CD4-positive, alpha-beta T cell (primary cell): ENCODE measurements around the gene COL23A1. TPM values are rescaled to one million over a fixed set of nuclear protein-coding genes. Genes with fewer than 3 reads are reported as not detected.

Source experiments
- ATAC-seq: fragments of 200-7000 bp; cut with Tn5 transposase; one replicate; pipeline ENCODE4 v1.10.0; 2022; ENCODE audit warnings: mild to moderate bottlenecking; ENCODE audit not compliant: poor library complexity
- CTCF ChIA-PET: fragments of 350-600 bp; sonication (Branson Sonifier 250); formaldehyde crosslinking; loops from one replicate; lab custom pipeline; 2021; ENCODE audit warnings: antibody characterized with exemption, inconsistent platforms; lab: Charles Lee
- POLR2A ChIA-PET: fragments of 350-600 bp; sonication (Branson Sonifier 250); formaldehyde crosslinking; loops from one replicate; lab custom pipeline; 2021; ENCODE audit warnings: antibody characterized with exemption, inconsistent platforms; lab: Charles Lee
- DNase-seq, 14 experiments: peaks; one replicate each; pipeline ENCODE4 v3.0.0-alpha.2; 2013 to 2020; ENCODE audit warnings: mixed read lengths in 2 of 14
- H3K27ac ChIP-seq, 2 donors: one replicate each; pipeline versions ENCODE4 v1.5.1 to v1.7.0; 2013; ENCODE audit warnings: low read length in 2 of 2, low read depth in 1 of 2, mild to moderate bottlenecking in 1 of 2
- H3K27me3 ChIP-seq, 2 experiments: 1 replicate in 1 of 2; 2 replicates in 1 of 2; pipeline versions ENCODE4 v1.6.1 to v1.7.0; 2013; ENCODE audit warnings: low read length in 2 of 2, control low read depth in 1 of 2, mild to moderate bottlenecking in 1 of 2, moderate library complexity in 1 of 2; ENCODE audit not compliant: insufficient read depth in 2 of 2, control insufficient read depth in 1 of 2
- H3K36me3 ChIP-seq: one replicate; pipeline ENCODE4 v1.6.1; 2013; ENCODE audit warnings: low read length, control low read depth; ENCODE audit not compliant: insufficient read depth
- H3K4me1 ChIP-seq: one replicate; pipeline ENCODE4 v1.6.1; 2013; ENCODE audit warnings: low read length, control low read depth; ENCODE audit not compliant: insufficient read depth
- H3K4me3 ChIP-seq: one replicate; pipeline ENCODE4 v1.5.1; 2013; ENCODE audit warnings: mild to moderate bottlenecking, low read length, moderate library complexity
- H3K9me3 ChIP-seq, 2 experiments: 1 replicate in 1 of 2; 2 replicates in 1 of 2; pipeline versions ENCODE4 v1.6.1 to v1.7.0; 2013; ENCODE audit warnings: low read length in 2 of 2, mild to moderate bottlenecking in 2 of 2, control low read depth in 1 of 2, moderate library complexity in 1 of 2; ENCODE audit not compliant: control insufficient read depth in 1 of 2, insufficient read depth in 1 of 2
- H3K27ac Mint-ChIP-seq: one replicate; pipeline ENCODE4 v1.8.0; 2020; ENCODE audit warnings: mixed read lengths
- H3K27me3 Mint-ChIP-seq: one replicate; pipeline ENCODE4 v1.8.0; 2021; ENCODE audit warnings: mixed read lengths
- H3K36me3 Mint-ChIP-seq: one replicate; pipeline ENCODE4 v1.8.0; 2021; ENCODE audit warnings: low read depth, mixed read lengths
- H3K4me1 Mint-ChIP-seq: one replicate; pipeline ENCODE4 v1.8.0; 2021; ENCODE audit warnings: low read depth, mixed read lengths
- H3K4me3 Mint-ChIP-seq: one replicate; pipeline ENCODE4 v1.8.0; 2020; ENCODE audit warnings: mild to moderate bottlenecking, mixed read lengths
- H3K9me3 Mint-ChIP-seq: one replicate; pipeline ENCODE4 v1.8.0; 2020; ENCODE audit warnings: mixed read lengths
- intact Hi-C, 2 experiments: fragments of 100-400 bp; cut with DNase I in 1 of 2; cut with micrococcal nuclease in 1 of 2; formaldehyde crosslinking; loops; one replicate each; pipeline versions ENCODE4 v1.15.1 to v1.9.0; 2023 to 2025; cut with DNase I, micrococcal nuclease
- total RNA-seq, 174 experiments: library from RNA in 2 of 174; stranded (reverse) in 2 of 174; gene quantifications; one replicate each; pipeline ENCODE4 v1.2.3 and lab custom pipeline; 2021 to 2026
- TF ChIP-seq, protein P1 (sequence below): fragments of 200-600 bp; IDR thresholded peaks from one replicate; pipeline ENCODE4 v1.8.0; 2022; ENCODE audit warnings: antibody characterized with exemption, mild to moderate bottlenecking

The COL23A1 gene
- total RNA-seq, 2 experiments from 2014 or later: not detected

GRCh38 chr5:178526773-178527457, 63.3 kb downstream of the COL23A1 start:
- Histone ChIP-seq H3K9me3 (peaks cover 0 to 4% of the 10 kb centered on the region in 2 experiments), H3K27ac (no peak overlapping the region), H3K36me3 (no peaks in the 10 kb centered on the region), H3K4me1 (no peaks in the 10 kb centered on the region), H3K4me3 (no peak overlapping the region), H3K27me3 (no peaks in the 10 kb centered on the region)
- no peaks in the 10 kb centered on the region for H3K27me3 Mint-ChIP-seq
- H3K4me3 Mint-ChIP-seq: no peak overlapping the region
- TF ChIP-seq, protein P1, sequence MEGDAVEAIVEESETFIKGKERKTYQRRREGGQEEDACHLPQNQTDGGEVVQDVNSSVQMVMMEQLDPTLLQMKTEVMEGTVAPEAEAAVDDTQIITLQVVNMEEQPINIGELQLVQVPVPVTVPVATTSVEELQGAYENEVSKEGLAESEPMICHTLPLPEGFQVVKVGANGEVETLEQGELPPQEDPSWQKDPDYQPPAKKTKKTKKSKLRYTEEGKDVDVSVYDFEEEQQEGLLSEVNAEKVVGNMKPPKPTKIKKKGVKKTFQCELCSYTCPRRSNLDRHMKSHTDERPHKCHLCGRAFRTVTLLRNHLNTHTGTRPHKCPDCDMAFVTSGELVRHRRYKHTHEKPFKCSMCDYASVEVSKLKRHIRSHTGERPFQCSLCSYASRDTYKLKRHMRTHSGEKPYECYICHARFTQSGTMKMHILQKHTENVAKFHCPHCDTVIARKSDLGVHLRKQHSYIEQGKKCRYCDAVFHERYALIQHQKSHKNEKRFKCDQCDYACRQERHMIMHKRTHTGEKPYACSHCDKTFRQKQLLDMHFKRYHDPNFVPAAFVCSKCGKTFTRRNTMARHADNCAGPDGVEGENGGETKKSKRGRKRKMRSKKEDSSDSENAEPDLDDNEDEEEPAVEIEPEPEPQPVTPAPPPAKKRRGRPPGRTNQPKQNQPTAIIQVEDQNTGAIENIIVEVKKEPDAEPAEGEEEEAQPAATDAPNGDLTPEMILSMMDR: no peak
- intact Hi-C loops: no loop called here
- H3K27ac Mint-ChIP-seq: no peak overlapping the region
- DNase-seq (no peak), ATAC-seq (no peak)
- ChIA-PET POLR2A (no interaction called here), CTCF (no interaction called here)
- no peaks in the 10 kb centered on the region for H3K9me3 Mint-ChIP-seq
- H3K4me1 Mint-ChIP-seq: no peaks in the 10 kb centered on the region
- H3K36me3 Mint-ChIP-seq: no peaks in the 10 kb centered on the region

DNA sequence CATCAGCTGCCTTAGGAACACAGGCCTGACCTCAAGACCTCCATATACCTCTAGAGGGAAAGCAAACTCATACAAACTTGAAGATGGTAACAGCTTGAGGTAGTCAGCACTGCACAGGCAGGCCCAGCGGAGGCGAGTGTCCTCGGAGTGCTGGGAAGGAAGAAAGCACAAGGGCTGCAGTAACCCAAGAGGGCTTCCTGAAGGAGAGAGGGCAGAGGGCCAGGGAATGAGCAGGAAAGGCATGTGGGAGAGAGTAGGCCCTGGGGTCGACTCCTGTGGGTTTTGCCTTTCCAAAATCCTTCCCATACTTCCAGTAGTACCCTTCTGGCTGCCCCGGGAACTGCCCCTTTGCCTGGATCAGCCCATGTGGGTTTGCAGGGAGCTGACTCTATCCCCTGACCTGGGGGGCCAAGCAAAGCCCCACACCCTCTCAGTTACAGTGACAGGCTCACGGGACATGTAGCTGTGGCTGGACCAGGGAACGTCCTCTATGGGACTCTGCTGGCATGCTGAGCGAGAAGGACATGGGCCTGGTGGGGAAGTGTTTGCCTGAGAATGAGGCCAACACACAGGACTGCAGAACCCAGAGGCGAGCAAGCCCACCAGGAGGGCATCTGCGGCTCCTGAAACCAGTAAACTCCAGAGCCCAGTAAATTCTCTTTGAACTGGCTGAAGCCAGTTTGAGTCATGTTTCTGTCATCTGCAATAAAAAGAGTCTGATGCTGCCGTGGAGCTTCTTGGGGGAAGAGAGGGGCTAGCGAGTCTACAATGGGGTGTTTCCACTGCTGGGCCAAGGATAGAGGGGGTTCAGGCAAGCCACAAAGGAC, 64.1 kb downstream of the COL23A1 start:
- intact Hi-C loops: no loop called here

GRCh38 chr5:178524093-178524882, 65.9 kb downstream of the COL23A1 start:
- TF ChIP-seq, protein P1: no peak
- H3K27me3 ChIP-seq: no peaks in the 10 kb centered on the region
- no peak overlapping the region for H3K27ac ChIP-seq
- no peak overlapping the region for H3K4me3 Mint-ChIP-seq
- no peaks in the 10 kb centered on the region for H3K36me3 ChIP-seq
- no peaks in the 10 kb centered on the region for H3K4me1 ChIP-seq
- no peak for DNase-seq
- H3K9me3 Mint-ChIP-seq: no peaks in the 10 kb centered on the region
- H3K27ac Mint-ChIP-seq: no peak overlapping the region
- ChIA-PET CTCF (no interaction called here), POLR2A (no interaction called here)
- no peaks in the 10 kb centered on the region for H3K36me3 Mint-ChIP-seq
- intact Hi-C loops: no loop called here
- no peaks in the 10 kb centered on the region for H3K27me3 Mint-ChIP-seq
- peaks cover 0 to under 1% of the 10 kb centered on the region in 2 experiments for H3K9me3 ChIP-seq
- ATAC-seq: no peak
- no peak overlapping the region for H3K4me3 ChIP-seq
- H3K4me1 Mint-ChIP-seq: no peaks in the 10 kb centered on the region

More for the DNA sequence above, 64.1 kb downstream of the COL23A1 start:
- DNase-seq: no peak
- TF ChIP-seq, protein P1: no peak
- H3K27ac Mint-ChIP-seq: no peak overlapping the region
- H3K4me3 ChIP-seq: no peak overlapping the region
- no peaks in the 10 kb centered on the region for H3K4me1 ChIP-seq
- H3K4me3 Mint-ChIP-seq: no peak overlapping the region
- H3K36me3 ChIP-seq: no peaks in the 10 kb centered on the region
- ATAC-seq: no peak
- no peaks in the 10 kb centered on the region for H3K36me3 Mint-ChIP-seq
- ChIA-PET CTCF (no interaction called here), POLR2A (no interaction called here)
- H3K9me3 Mint-ChIP-seq: no peaks in the 10 kb centered on the region
- no peaks in the 10 kb centered on the region for H3K27me3 Mint-ChIP-seq
- H3K4me1 Mint-ChIP-seq: no peaks in the 10 kb centered on the region
- H3K9me3 ChIP-seq: no peaks in the 10 kb centered on the region
- no peaks in the 10 kb centered on the region for H3K27me3 ChIP-seq
- H3K27ac ChIP-seq: no peak overlapping the region
